H9 (cell line): ENCODE data around the gene TREM2. TPM values are rescaled to one million over a fixed set of nuclear protein-coding genes. Genes with fewer than 3 reads are reported as not detected.

Experiments used
- DNase-seq: peaks from one replicate; pipeline ENCODE4 v3.0.0-alpha.2; 2017
- H2AFZ ChIP-seq: one replicate; pipeline ENCODE4 v1.6.1; 2013; ENCODE audit warnings: mild to moderate bottlenecking, low read length, control low read depth, moderate library complexity
- H2AK5ac ChIP-seq: 2 replicates; pipeline ENCODE4 v1.6.1; 2013; ENCODE audit warnings: low read length, control low read depth, mixed read lengths; ENCODE audit not compliant: insufficient read length
- H2BK120ac ChIP-seq: one replicate; pipeline ENCODE4 v1.6.1; 2013; ENCODE audit warnings: low read depth, mild to moderate bottlenecking, low read length, control low read depth, inconsistent platforms; ENCODE audit not compliant: poor library complexity, severe bottlenecking
- H2BK12ac ChIP-seq: 2 replicates; pipeline ENCODE4 v1.6.1; 2013; ENCODE audit warnings: low read length, control low read depth, mixed read lengths, low read depth; ENCODE audit not compliant: insufficient read length
- H2BK15ac ChIP-seq: 2 replicates; pipeline ENCODE4 v1.6.1; 2013; ENCODE audit warnings: low read depth, low read length, control low read depth
- H2BK20ac ChIP-seq: one replicate; pipeline ENCODE4 v1.6.1; 2013; ENCODE audit warnings: low read depth, mild to moderate bottlenecking, low read length, control low read depth, inconsistent platforms; ENCODE audit not compliant: poor library complexity, severe bottlenecking
- H2BK5ac ChIP-seq: 2 replicates; pipeline ENCODE4 v1.6.1; 2013; ENCODE audit warnings: low read length, control low read depth, mixed read lengths; ENCODE audit not compliant: insufficient read length
- H3K14ac ChIP-seq: 2 replicates; pipeline ENCODE4 v1.6.1; 2013; ENCODE audit warnings: low read length, control low read depth; ENCODE audit not compliant: insufficient read depth
- H3K18ac ChIP-seq: 2 replicates; pipeline ENCODE4 v1.6.1; 2013; ENCODE audit warnings: low read depth, mild to moderate bottlenecking, mixed read lengths, low read length, control low read depth; ENCODE audit not compliant: insufficient read length
- H3K23ac ChIP-seq: 2 replicates; pipeline ENCODE4 v1.6.1; 2013; ENCODE audit warnings: low read length, control low read depth, mixed read lengths, low read depth; ENCODE audit not compliant: insufficient read length
- H3K23me2 ChIP-seq: 2 replicates; pipeline ENCODE4 v1.6.1; 2013; ENCODE audit warnings: low read depth, mild to moderate bottlenecking, mixed read lengths, low read length, control low read depth; ENCODE audit not compliant: insufficient read length, poor library complexity, severe bottlenecking
- H3K27ac ChIP-seq: 2 replicates; pipeline ENCODE4 v1.5.1; 2013; ENCODE audit warnings: low read length, control low read depth, mixed read lengths, low read depth; ENCODE audit not compliant: insufficient read length
- H3K27me3 ChIP-seq: 2 replicates; pipeline ENCODE4 v1.6.1; 2013; ENCODE audit warnings: low read length, control low read depth, inconsistent platforms; ENCODE audit not compliant: insufficient read depth
- H3K4ac ChIP-seq: 2 replicates; pipeline ENCODE4 v1.6.1; 2013; ENCODE audit warnings: low read depth, mild to moderate bottlenecking, control low read depth, inconsistent platforms, low read length, moderate library complexity
- H3K4me1 ChIP-seq: 2 replicates; pipeline ENCODE4 v1.6.1; 2013; ENCODE audit warnings: low read length, control low read depth, inconsistent platforms; ENCODE audit not compliant: insufficient read depth
- H3K4me2 ChIP-seq: 2 replicates; pipeline ENCODE4 v1.6.1; 2013; ENCODE audit warnings: low read length, control low read depth, mixed read lengths; ENCODE audit not compliant: insufficient read length, insufficient read depth
- H3K56ac ChIP-seq: 2 replicates; pipeline ENCODE4 v1.6.1; 2013; ENCODE audit warnings: low read depth, mild to moderate bottlenecking, mixed read lengths, low read length, control low read depth; ENCODE audit not compliant: insufficient read length
- H3K79me1 ChIP-seq: 2 replicates; pipeline ENCODE4 v1.6.1; 2013; ENCODE audit warnings: low read depth, mild to moderate bottlenecking, moderate library complexity, low read length, control low read depth, inconsistent platforms; ENCODE audit not compliant: insufficient read depth, poor library complexity, severe bottlenecking
- H3K79me2 ChIP-seq: 2 replicates; pipeline ENCODE4 v1.6.1; 2013; ENCODE audit warnings: low read length, control low read depth, inconsistent platforms; ENCODE audit not compliant: insufficient read depth
- H3K9ac ChIP-seq: 2 replicates; pipeline ENCODE4 v1.6.1; 2013; ENCODE audit warnings: low read length, control low read depth, mixed read lengths; ENCODE audit not compliant: insufficient read length; ENCODE audit errors: extremely low read depth
- H3K9me3 ChIP-seq: one replicate; pipeline ENCODE4 v1.6.1; 2013; ENCODE audit warnings: low read depth, low read length, inconsistent platforms; ENCODE audit not compliant: control insufficient read depth
- H3T11ph ChIP-seq: one replicate; pipeline ENCODE4 v1.6.1; 2013; ENCODE audit warnings: mild to moderate bottlenecking, low read length, control low read depth, inconsistent platforms
- H4K20me1 ChIP-seq: one replicate; pipeline ENCODE4 v1.6.1; 2013; ENCODE audit not compliant: control insufficient read depth, insufficient read length, insufficient read depth
- H4K5ac ChIP-seq: 2 replicates; pipeline ENCODE4 v1.6.1; 2013; ENCODE audit warnings: low read depth, mild to moderate bottlenecking, mixed read lengths, low read length, control low read depth; ENCODE audit not compliant: insufficient read length
- H4K8ac ChIP-seq: replicated peaks from 2 replicates; pipeline ENCODE4 v1.6.1; 2013; ENCODE audit warnings: low read length, control low read depth, mixed read lengths, low read depth; ENCODE audit not compliant: insufficient read length
- H4K91ac ChIP-seq: 2 replicates; pipeline ENCODE4 v1.6.1; 2013; ENCODE audit warnings: low read depth, mild to moderate bottlenecking, moderate library complexity, mixed read lengths, low read length, control low read depth; ENCODE audit not compliant: insufficient read length
- H3K27ac Mint-ChIP-seq, 3 experiments: 2 replicates in 2 of 3; 3 replicates in 1 of 3; pipeline ENCODE4 v1.8.0; 2020 to 2021; ENCODE audit warnings: mixed read lengths in 3 of 3, mild to moderate bottlenecking in 1 of 3, moderate library complexity in 1 of 3
- H3K27me3 Mint-ChIP-seq: 2 replicates; pipeline ENCODE4 v1.8.0; 2021; ENCODE audit warnings: low read depth, mild to moderate bottlenecking, moderate library complexity, mixed read lengths
- H3K36me3 Mint-ChIP-seq, 3 experiments: 2 replicates in 2 of 3; 3 replicates in 1 of 3; pipeline ENCODE4 v1.8.0; 2020 to 2021; ENCODE audit warnings: low read depth in 3 of 3, mixed read lengths in 3 of 3; ENCODE audit not compliant: insufficient read depth in 1 of 3
- H3K4me1 Mint-ChIP-seq, 2 experiments: 2 replicates each; pipeline ENCODE4 v1.8.0; 2020; ENCODE audit warnings: mixed read lengths in 2 of 2
- H3K4me3 Mint-ChIP-seq, 2 experiments: 2 replicates in 1 of 2; 3 replicates in 1 of 2; pipeline ENCODE4 v1.8.0; 2020 to 2021; ENCODE audit warnings: mild to moderate bottlenecking in 2 of 2, mixed read lengths in 2 of 2, moderate library complexity in 1 of 2
- H3K9me3 Mint-ChIP-seq, 2 experiments: 2 replicates in 1 of 2; 3 replicates in 1 of 2; pipeline ENCODE4 v1.8.0; 2020; ENCODE audit warnings: mild to moderate bottlenecking in 2 of 2, mixed read lengths in 2 of 2, moderate library complexity in 1 of 2
- WGBS: extraction: QIAGEN DNeasy Blood & Tissue Kit; methylation state at CpG from one replicate; pipeline ENCODE4 v1.1.7; 2013; ENCODE audit warnings: missing lambda C conversion rate, low lambda C conversion rate, mixed read lengths; ENCODE audit not compliant: insufficient read length; ENCODE audit errors: extremely low coverage; 5-methylcytosine and 5-hydroxymethylcytosine counted together
- total RNA-seq: library from RNA; stranded (reverse); gene quantifications from 2 replicates; pipeline ENCODE4 v1.2.1, GENCODE V29; 2021
- TF ChIP-seq, protein P1 (sequence below): fragments of 200-600 bp; sonication (generic); conservative IDR thresholded peaks from 3 replicates; pipeline ENCODE4 v1.8.0; 2021; ENCODE audit warnings: antibody characterized with exemption, mild to moderate bottlenecking

TREM2 gene
- total RNA-seq, 1 experiment from 2014 or later, result 0.31 TPM

DNA sequence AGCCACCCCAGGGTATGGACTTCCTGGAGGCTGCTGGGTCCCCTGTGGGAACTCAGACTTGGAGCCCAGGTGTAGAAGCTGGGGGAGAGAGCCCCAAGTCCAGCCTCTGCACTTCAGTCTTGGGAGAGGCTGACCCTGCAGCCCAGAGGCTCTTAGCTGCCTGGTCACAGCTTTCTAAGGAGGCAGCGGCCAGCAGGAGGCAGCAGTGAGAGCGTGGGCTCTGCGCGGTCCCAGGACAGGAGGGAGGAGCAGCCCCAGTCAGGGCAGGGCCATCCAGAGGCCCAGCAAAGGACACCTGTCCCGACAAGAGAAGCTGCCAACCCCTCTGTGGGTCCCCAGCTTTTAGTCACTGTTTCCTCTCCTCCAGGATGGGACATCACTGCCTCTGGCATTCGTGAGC is 28.7 kb upstream of the TREM2 start:
- peak; percentile 81 for DNase-seq
- H3K56ac ChIP-seq, result no peak overlapping the region
- H2BK5ac ChIP-seq, result no peak overlapping the region
- H2BK12ac ChIP-seq, result no peak overlapping the region
- H3K4me1 ChIP-seq, result no peaks in the 10 kb centered on the region
- no peak overlapping the region for H3K18ac ChIP-seq
- H4K91ac ChIP-seq, result no peak overlapping the region
- no peak overlapping the region for H3K27ac ChIP-seq
- no peak overlapping the region for H3K9ac ChIP-seq
- Mint-ChIP-seq H3K27me3 (peaks cover 18% of the 10 kb centered on the region), H3K27ac (no peak overlapping the region), H3K4me1 (peaks cover 0 to under 1% of the 10 kb centered on the region in 2 experiments; a peak in 2 of 4 replicates), H3K9me3 (peaks cover 14 to 15% of the 10 kb centered on the region in 2 experiments), H3K4me3 (no peak overlapping the region), H3K36me3 (peaks cover 6 to 15% (median 11%) of the 10 kb centered on the region in 3 experiments)
- no peaks in the 10 kb centered on the region for H3K23me2 ChIP-seq
- H2BK15ac ChIP-seq, result no peak overlapping the region
- no peaks in the 10 kb centered on the region for H3K27me3 ChIP-seq
- H2AK5ac ChIP-seq, result no peak overlapping the region
- H4K8ac ChIP-seq, result no peak overlapping the region
- no peak overlapping the region for H2BK120ac ChIP-seq
- no peak overlapping the region for H3K14ac ChIP-seq
- H3K4ac ChIP-seq, result no peak overlapping the region
- H2AFZ ChIP-seq, result no peak overlapping the region
- peaks cover 10% of the 10 kb centered on the region for H3K9me3 ChIP-seq
- no peak overlapping the region for H4K5ac ChIP-seq
- no peak overlapping the region for H3K23ac ChIP-seq
- no peaks in the 10 kb centered on the region for H4K20me1 ChIP-seq
- no peaks in the 10 kb centered on the region for H3K79me1 ChIP-seq
- TF ChIP-seq, protein P1, sequence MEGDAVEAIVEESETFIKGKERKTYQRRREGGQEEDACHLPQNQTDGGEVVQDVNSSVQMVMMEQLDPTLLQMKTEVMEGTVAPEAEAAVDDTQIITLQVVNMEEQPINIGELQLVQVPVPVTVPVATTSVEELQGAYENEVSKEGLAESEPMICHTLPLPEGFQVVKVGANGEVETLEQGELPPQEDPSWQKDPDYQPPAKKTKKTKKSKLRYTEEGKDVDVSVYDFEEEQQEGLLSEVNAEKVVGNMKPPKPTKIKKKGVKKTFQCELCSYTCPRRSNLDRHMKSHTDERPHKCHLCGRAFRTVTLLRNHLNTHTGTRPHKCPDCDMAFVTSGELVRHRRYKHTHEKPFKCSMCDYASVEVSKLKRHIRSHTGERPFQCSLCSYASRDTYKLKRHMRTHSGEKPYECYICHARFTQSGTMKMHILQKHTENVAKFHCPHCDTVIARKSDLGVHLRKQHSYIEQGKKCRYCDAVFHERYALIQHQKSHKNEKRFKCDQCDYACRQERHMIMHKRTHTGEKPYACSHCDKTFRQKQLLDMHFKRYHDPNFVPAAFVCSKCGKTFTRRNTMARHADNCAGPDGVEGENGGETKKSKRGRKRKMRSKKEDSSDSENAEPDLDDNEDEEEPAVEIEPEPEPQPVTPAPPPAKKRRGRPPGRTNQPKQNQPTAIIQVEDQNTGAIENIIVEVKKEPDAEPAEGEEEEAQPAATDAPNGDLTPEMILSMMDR, result peak; percentile 86
- H3K4me2 ChIP-seq, result no peak overlapping the region
- H3T11ph ChIP-seq, result no peak overlapping the region
- no peaks in the 10 kb centered on the region for H3K79me2 ChIP-seq
- no peak overlapping the region for H2BK20ac ChIP-seq
- no CpG with 5 or more reads among the region's 6 CpGs for WGBS
